Esophagus squamous epithelium (tissue), 5 donors: ENCODE measurements around the gene FAM107A. TPM values are rescaled to one million over a fixed set of nuclear protein-coding genes. Genes with fewer than 3 reads are reported as not detected.

Experiments
- DNase-seq: peaks from one replicate; lab custom pipeline; 2025; lab: John Stamatoyannopoulos, UW
- H3K27ac ChIP-seq, 4 donors: fragments of 200-600 bp; sonication (generic); one replicate each; pipeline ENCODE4 v1.5.1; 2016 to 2019; ENCODE audit warnings: mild to moderate bottlenecking in 1 of 4
- H3K27me3 ChIP-seq, 4 donors: fragments of 200-600 bp; sonication (generic); 1 replicate in 3 of 4; 2 replicates in 1 of 4; pipeline versions ENCODE4 v1.5.1 to v1.6.0; 2017 to 2021; ENCODE audit warnings: antibody characterized with exemption in 1 of 4
- H3K36me3 ChIP-seq, 3 donors: fragments of 200-600 bp; sonication (generic); one replicate each; pipeline ENCODE4 v1.5.1; 2016 to 2019
- H3K4me1 ChIP-seq, 3 donors: fragments of 200-600 bp; sonication (generic); one replicate each; pipeline ENCODE4 v1.5.1; 2017 to 2019
- H3K4me3 ChIP-seq, 4 donors: fragments of 200-600 bp; sonication (generic); 1 replicate in 3 of 4; 2 replicates in 1 of 4; pipeline ENCODE4 v1.5.1; 2016 to 2019; ENCODE audit warnings: mild to moderate bottlenecking in 2 of 4, moderate library complexity in 1 of 4
- H3K9me3 ChIP-seq, 3 donors: fragments of 200-600 bp; sonication (generic); one replicate each; pipeline ENCODE4 v1.5.1; 2016 to 2019
- POLR2A ChIP-seq, 4 donors: fragments of 450-650 bp; IDR thresholded peaks; one replicate each; pipeline ENCODE4 v1.6.1; 2017; ENCODE audit warnings: antibody characterized with exemption in 4 of 4, mild to moderate bottlenecking in 4 of 4, moderate library complexity in 3 of 4
- WGBS, 2 donors: methylation state at CpG; one replicate each; pipeline ENCODE4 v1.1.5; 2018; 5-methylcytosine and 5-hydroxymethylcytosine counted together
- intact Hi-C: fragments of 100-400 bp; cut with DNase I; formaldehyde crosslinking; loops from one replicate; pipeline ENCODE4 v1.15.0; 2022
- total RNA-seq, 4 donors: library from RNA; depleted of rRNA; stranded (reverse); fragments of >200 nt; gene quantifications; one replicate each; pipeline ENCODE4 v1.1.0, GENCODE V29; 2016
- TF ChIP-seq, protein P1 (sequence below), 6 experiments: fragments of 450-650 bp in 4 of 6; fragments of 200-600 bp in 2 of 6; sonication (generic) in 2 of 6; IDR thresholded peaks; one replicate each; pipeline ENCODE4 v1.5.1; 2016 to 2019; ENCODE audit warnings: antibody characterized with exemption in 6 of 6, mild to moderate bottlenecking in 4 of 6, moderate library complexity in 4 of 6
- donor health status: DM: yes; HTN: yes; CAD: no.

FAM107A gene
- total RNA-seq, 4 donors from 2014 or later, result 3.9 to 78.6 (median 10.8) TPM

GRCh38 chr3:58569287-58570001 lies 7.7 kb downstream of the FAM107A start:
- no peaks in the 10 kb centered on the region for H3K9me3 ChIP-seq
- intact Hi-C loops, result loop anchor here (5.0 kb wide), 1 partner anchor 63 kb away; no protein-coding TSS in a partner anchor
- H3K27ac ChIP-seq, result no peak overlapping the region
- no peak overlapping the region for H3K4me3 ChIP-seq
- TF ChIP-seq POLR2A (IDR thresholded peaks at IDR 0.05), result no peak
- TF ChIP-seq, protein P1, sequence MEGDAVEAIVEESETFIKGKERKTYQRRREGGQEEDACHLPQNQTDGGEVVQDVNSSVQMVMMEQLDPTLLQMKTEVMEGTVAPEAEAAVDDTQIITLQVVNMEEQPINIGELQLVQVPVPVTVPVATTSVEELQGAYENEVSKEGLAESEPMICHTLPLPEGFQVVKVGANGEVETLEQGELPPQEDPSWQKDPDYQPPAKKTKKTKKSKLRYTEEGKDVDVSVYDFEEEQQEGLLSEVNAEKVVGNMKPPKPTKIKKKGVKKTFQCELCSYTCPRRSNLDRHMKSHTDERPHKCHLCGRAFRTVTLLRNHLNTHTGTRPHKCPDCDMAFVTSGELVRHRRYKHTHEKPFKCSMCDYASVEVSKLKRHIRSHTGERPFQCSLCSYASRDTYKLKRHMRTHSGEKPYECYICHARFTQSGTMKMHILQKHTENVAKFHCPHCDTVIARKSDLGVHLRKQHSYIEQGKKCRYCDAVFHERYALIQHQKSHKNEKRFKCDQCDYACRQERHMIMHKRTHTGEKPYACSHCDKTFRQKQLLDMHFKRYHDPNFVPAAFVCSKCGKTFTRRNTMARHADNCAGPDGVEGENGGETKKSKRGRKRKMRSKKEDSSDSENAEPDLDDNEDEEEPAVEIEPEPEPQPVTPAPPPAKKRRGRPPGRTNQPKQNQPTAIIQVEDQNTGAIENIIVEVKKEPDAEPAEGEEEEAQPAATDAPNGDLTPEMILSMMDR (IDR thresholded peaks at IDR 0.05), result no peak
- peaks cover 0 to 33% (median 0%) of the 10 kb centered on the region in 3 donors for H3K4me1 ChIP-seq
- no peak for DNase-seq
- peaks cover 0 to 33% (median 8%) of the 10 kb centered on the region in 3 donors for H3K36me3 ChIP-seq
- no peaks in the 10 kb centered on the region for H3K27me3 ChIP-seq
- WGBS, 2 donors, result 93 to 100% methylated on average over 7 to 8 of the region's 12 CpGs

DNA sequence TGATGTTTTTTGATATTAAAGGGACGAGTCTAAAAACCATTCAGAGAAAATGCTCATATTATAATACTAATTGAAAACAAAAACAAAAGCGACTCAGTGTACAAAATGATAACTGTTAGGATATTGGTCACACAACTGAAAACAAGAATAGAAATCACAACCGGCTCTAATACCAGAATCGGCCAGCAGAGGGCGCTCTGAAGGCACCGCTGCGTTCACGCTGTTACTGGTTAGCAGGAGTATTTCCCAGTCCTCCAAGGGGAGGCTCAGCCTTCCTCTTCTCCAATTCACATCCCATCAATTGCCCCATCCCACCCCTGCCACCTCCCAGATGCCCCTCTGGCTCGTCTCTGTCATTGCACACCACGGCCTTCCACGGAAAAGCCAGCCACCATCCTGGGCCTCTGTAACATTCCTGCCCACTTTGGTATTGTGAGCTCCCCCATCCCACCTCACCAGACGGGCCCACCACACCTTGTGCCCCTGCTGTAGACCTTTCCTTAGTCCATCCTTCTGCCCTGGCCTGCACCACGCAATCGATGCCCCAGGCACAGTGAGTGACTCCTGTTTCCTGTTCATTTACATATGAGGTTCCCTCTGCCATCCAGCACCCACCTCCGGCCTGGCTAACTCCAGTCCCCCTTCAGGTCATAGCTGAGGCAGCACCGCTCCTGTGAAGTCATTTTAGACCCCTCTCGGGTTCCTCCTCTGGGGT lies 8.5 kb downstream of the FAM107A start:
- Histone ChIP-seq H3K4me3 (no peak overlapping the region), H3K27ac (no peak overlapping the region), H3K36me3 (peaks cover 0 to 41% (median 8%) of the 10 kb centered on the region in 3 donors), H3K4me1 (peaks cover 0 to 25% (median 0%) of the 10 kb centered on the region in 3 donors), H3K27me3 (no peaks in the 10 kb centered on the region), H3K9me3 (no peaks in the 10 kb centered on the region)
- 20 to 21% methylated on average over 17 of the region's 17 CpGs for WGBS, 2 donors
- intact Hi-C loops, result loop anchor here (5.0 kb wide), 1 partner anchor 64 kb away; no protein-coding TSS in a partner anchor
- TF ChIP-seq, protein P1 (IDR thresholded peaks at IDR 0.05), result peak; percentile 82 to 95 (median 89)
- TF ChIP-seq POLR2A (IDR thresholded peaks at IDR 0.05), result no peak
- DNase-seq, result peak; percentile 9

DNA sequence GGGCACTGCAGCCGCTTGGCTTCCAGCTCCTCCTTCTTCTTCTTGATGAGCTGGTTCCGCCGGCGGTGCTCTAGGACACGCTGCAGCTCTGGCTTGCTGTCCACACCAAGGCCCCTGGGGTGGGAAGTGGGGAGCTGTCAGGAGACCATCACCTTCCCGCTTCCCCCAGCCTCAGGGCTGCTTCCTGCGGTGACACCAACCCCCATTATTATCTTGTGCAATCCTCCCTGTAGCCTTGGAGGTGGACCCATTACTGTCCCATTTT lies 10.0 kb downstream of the FAM107A start:
- Histone ChIP-seq H3K27ac (no peak overlapping the region), H3K36me3 (peaks cover 0 to 45% (median 8%) of the 10 kb centered on the region in 3 donors), H3K4me1 (peaks cover 0 to 10% (median 0%) of the 10 kb centered on the region in 3 donors), H3K27me3 (no peaks in the 10 kb centered on the region), H3K4me3 (no peak overlapping the region), H3K9me3 (no peaks in the 10 kb centered on the region)
- no peak for DNase-seq
- 80 to 90% methylated on average over 5 to 7 of the region's 7 CpGs for WGBS, 2 donors
- intact Hi-C loops, result loop anchor here (5.0 kb wide), 1 partner anchor 65 kb away; no protein-coding TSS in a partner anchor
- no peak for TF ChIP-seq POLR2A (IDR thresholded peaks at IDR 0.05)
- TF ChIP-seq, protein P1 (IDR thresholded peaks at IDR 0.05), result no peak

DNA sequence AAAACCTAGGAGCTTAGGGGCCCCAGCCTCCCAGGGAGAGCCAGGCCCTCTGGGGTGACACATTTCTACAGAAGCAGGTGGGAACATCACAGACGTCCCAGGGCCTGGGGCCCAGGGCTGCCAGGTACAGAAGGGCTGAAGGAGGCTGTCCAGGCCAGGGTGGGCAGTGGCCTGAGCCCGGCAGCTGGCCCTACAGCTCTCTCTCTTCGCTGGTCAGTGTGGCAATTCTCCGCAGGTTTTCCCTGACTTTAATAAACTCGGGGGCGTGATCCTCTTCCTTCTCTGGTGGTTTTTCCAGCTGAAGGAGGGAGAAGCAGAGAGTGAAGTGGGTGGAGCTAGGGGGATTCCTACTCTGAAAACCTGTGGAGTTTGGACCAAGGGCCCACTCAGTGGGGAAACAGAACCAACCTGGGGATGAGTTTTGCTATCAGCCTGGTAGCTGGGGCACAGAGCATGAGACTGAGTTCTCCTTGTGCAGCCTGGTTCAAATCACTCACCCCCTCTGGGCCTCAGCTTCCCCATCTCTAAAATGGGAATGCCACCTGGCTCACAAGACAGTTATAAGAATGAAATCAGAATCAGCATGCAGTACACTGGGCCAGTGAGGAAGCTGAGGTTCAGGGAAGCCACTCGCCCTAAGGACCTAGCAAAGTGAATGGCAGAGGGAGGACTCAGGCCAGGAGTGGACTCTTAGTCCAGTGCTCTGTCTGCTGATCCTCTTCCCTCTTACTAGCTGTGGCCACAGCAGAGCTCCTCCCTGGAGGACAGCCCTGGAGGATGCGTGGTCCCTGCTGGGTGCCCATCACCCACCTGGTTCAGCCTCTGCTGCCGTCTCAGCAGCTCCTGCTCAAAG lies 10.6 kb downstream of the FAM107A start:
- Histone ChIP-seq H3K27ac (no peak overlapping the region), H3K4me3 (no peak overlapping the region), H3K4me1 (peaks cover 0 to 9% (median 0%) of the 10 kb centered on the region in 3 donors), H3K36me3 (peaks cover 0 to 45% (median 8%) of the 10 kb centered on the region in 3 donors), H3K9me3 (no peaks in the 10 kb centered on the region), H3K27me3 (no peaks in the 10 kb centered on the region)
- intact Hi-C loops, result loop anchor here (5.0 kb wide), 1 partner anchor 66 kb away; no protein-coding TSS in a partner anchor
- TF ChIP-seq POLR2A (IDR thresholded peaks at IDR 0.05), result no peak
- TF ChIP-seq, protein P1 (IDR thresholded peaks at IDR 0.05), result no peak
- 77 to 81% methylated on average over 2 to 5 of the region's 9 CpGs for WGBS, 2 donors
- no peak for DNase-seq
